Measurements from ENCODE around the gene KRT12. TPM values are rescaled to one million over a fixed set of nuclear protein-coding genes. Genes with fewer than 3 reads are reported as not detected.

The KRT12 gene
- polyA plus RNA-seq, 1 experiment: not detected

DNA sequence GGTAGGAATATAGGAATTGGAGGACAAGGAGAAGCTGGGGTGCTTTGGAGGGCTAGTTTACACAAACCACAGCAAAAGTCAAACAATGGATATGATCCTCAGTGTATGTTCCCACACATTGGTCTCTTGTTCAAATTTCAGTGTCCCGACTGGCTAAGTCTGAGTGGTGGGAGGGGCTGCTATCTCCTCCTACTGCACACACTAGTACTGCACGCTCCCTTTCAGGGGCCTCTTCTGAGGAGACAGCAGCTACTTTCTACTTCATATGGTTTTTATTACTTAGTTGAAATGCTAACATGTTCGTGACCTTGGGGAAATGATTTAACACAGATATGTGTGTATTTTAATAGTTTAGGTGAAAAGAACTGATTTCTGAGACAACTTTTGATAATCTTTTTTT, 25.8 kb downstream of the KRT12 start:
- DNase-seq (ENCODE audit: low read depth, low spot score): no peak
- Histone ChIP-seq H3K27me3 (ENCODE audit: control insufficient read depth, insufficient read depth, low read length) (no peaks in the 10 kb centered on the region), H3K4me3 (ENCODE audit: low read depth, low read length) (no peak overlapping the region), H3K9me3 (ENCODE audit: control insufficient read depth, insufficient read depth, low read length) (no peaks in the 10 kb centered on the region), H3K27ac (ENCODE audit: low read depth, low read length) (no peak overlapping the region)
- CTCF ChIA-PET: no interaction called here
- POLR2A ChIA-PET: interaction anchor here (1.1 kb wide), 1 partner anchor 22 kb away, joined by 3 read pairs; no protein-coding TSS in a partner anchor
- TF ChIP-seq, protein P1, sequence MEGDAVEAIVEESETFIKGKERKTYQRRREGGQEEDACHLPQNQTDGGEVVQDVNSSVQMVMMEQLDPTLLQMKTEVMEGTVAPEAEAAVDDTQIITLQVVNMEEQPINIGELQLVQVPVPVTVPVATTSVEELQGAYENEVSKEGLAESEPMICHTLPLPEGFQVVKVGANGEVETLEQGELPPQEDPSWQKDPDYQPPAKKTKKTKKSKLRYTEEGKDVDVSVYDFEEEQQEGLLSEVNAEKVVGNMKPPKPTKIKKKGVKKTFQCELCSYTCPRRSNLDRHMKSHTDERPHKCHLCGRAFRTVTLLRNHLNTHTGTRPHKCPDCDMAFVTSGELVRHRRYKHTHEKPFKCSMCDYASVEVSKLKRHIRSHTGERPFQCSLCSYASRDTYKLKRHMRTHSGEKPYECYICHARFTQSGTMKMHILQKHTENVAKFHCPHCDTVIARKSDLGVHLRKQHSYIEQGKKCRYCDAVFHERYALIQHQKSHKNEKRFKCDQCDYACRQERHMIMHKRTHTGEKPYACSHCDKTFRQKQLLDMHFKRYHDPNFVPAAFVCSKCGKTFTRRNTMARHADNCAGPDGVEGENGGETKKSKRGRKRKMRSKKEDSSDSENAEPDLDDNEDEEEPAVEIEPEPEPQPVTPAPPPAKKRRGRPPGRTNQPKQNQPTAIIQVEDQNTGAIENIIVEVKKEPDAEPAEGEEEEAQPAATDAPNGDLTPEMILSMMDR (IDR thresholded peaks at IDR 0.05; ENCODE audit: low read depth, low read length): no peak

DNA sequence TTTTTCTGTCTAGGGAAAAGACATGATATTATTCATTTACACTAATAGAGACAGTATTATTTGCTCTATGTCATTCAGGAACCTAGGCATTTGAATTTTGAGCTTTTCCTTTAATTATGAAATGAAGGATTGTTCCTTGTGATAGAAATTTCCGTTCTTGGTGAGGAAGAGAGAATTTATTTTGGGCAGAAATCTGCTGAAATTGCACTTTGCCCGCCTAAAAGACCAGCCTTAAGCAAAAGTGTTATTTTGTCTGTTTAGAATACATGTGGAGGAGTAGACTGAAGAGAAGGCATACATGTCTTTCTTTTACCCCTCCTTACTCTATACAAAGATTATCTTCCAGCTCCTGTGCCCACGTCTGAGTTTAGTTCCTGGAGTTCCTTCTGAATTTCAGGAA, 27.8 kb downstream of the KRT12 start:
- Histone ChIP-seq H3K4me3 (ENCODE audit: low read depth, low read length) (no peak overlapping the region), H3K27me3 (ENCODE audit: control insufficient read depth, insufficient read depth, low read length) (no peaks in the 10 kb centered on the region), H3K9me3 (ENCODE audit: control insufficient read depth, insufficient read depth, low read length) (no peaks in the 10 kb centered on the region), H3K27ac (ENCODE audit: low read depth, low read length) (no peak overlapping the region)
- POLR2A ChIA-PET: no interaction called here
- CTCF ChIA-PET: interaction anchor here (1.0 to 1.5 kb wide), 2 partner anchors 709 to 810 kb away, joined by 3 to 4 read pairs; no protein-coding TSS in a partner anchor
- TF ChIP-seq, protein P1 (IDR thresholded peaks at IDR 0.05; ENCODE audit: low read depth, low read length): no peak
- DNase-seq (ENCODE audit: low read depth, low spot score): no peak

DNA sequence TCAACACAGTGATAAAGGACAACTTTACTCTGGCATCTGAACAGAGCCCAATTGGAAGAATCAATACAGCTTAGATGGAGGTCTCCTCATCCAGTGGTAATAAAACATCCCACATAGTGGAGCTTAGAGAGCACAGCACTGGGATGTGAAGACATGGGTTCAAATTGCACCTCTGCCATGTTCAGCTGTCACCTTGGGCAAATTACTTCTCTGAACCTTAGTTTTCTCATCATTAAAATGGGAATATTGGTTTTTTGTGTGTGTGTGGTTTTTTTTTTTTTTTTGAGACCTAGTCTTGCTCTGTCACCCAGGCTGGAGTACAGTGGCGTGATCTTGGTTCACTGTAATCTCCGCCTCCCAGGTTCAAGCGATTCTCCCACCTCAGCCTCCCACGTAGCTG, 31.0 kb downstream of the KRT12 start:
- ChIA-PET CTCF (no interaction called here), POLR2A (interaction anchor here (0.6 kb wide), 1 partner anchor 286 kb away, joined by 3 read pairs; no protein-coding TSS in a partner anchor)
- no peak for DNase-seq (ENCODE audit: low read depth, low spot score)
- TF ChIP-seq, protein P1 (IDR thresholded peaks at IDR 0.05; ENCODE audit: low read depth, low read length): no peak
- Histone ChIP-seq H3K27ac (ENCODE audit: low read depth, low read length) (no peak overlapping the region), H3K9me3 (ENCODE audit: control insufficient read depth, insufficient read depth, low read length) (no peaks in the 10 kb centered on the region), H3K4me3 (ENCODE audit: low read depth, low read length) (no peak overlapping the region), H3K27me3 (ENCODE audit: control insufficient read depth, insufficient read depth, low read length) (no peaks in the 10 kb centered on the region)

DNA sequence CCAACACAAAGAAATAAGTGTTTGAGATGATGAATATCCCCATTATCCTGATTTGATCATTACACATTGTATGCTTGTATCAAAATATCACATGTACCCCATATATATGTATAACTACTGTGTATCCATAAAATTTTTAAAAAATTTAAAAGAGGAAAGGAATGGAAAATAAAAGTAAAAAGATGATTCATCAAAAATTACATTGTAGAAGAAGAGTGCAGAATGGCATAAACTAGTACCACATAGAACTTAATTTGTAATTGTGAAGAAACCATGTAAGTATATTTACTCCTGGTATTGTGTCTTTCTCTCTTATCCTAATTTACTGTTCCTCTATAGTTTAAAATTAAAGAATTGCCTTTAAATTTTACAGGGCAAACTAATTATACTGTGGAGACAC, 33.1 kb downstream of the KRT12 start:
- DNase-seq (ENCODE audit: low read depth, low spot score): no peak
- ChIA-PET POLR2A (no interaction called here), CTCF (interaction anchor here (1.3 to 1.7 kb wide), 2 partner anchors 715 to 815 kb away, joined by 5 to 7 read pairs; no protein-coding TSS in a partner anchor)
- TF ChIP-seq, protein P1 (IDR thresholded peaks at IDR 0.05; ENCODE audit: low read depth, low read length): no peak
- H3K9me3 ChIP-seq (ENCODE audit: control insufficient read depth, insufficient read depth, low read length): no peaks in the 10 kb centered on the region
- no peaks in the 10 kb centered on the region for H3K27me3 ChIP-seq (ENCODE audit: control insufficient read depth, insufficient read depth, low read length)
- no peak overlapping the region for H3K4me3 ChIP-seq (ENCODE audit: low read depth, low read length)
- H3K27ac ChIP-seq (ENCODE audit: low read depth, low read length): no peak overlapping the region

DNA sequence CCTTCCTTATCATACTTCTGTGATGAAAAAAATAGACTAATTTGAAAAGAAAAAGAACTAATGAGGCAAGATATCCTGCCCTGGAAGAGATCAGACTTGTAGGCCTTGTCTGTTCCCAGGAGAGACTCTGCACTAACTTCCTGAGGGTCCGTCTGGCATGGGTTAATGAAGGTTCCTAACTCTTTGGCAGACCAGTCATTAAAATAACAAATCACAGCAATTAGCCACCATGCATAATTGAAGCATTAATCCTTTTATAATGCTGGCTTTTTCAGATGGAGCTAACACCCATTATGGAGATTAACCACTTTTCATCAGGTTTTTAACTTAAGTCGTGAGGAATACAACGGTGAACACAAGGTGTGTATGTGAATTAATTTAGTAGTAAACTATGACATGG, 34.2 kb downstream of the KRT12 start:
- CTCF ChIA-PET: interaction anchor here (0.6 to 1.7 kb wide), 4 partner anchors 24 to 816 kb away, joined by 3 to 7 read pairs (median 4); no protein-coding TSS in a partner anchor

More for the DNA sequence above, 34.2 kb downstream of the KRT12 start:
- POLR2A ChIA-PET: no interaction called here
- H3K4me3 ChIP-seq (ENCODE audit: low read depth, low read length): no peak overlapping the region
- DNase-seq (ENCODE audit: low read depth, low spot score): no peak
- H3K9me3 ChIP-seq (ENCODE audit: control insufficient read depth, insufficient read depth, low read length): no peaks in the 10 kb centered on the region
- no peaks in the 10 kb centered on the region for H3K27me3 ChIP-seq (ENCODE audit: control insufficient read depth, insufficient read depth, low read length)
- TF ChIP-seq, protein P1 (IDR thresholded peaks at IDR 0.05; ENCODE audit: low read depth, low read length): no peak
- H3K27ac ChIP-seq (ENCODE audit: low read depth, low read length): no peak overlapping the region

Data from AG04450 (cell line).